ENCODE data around the gene MAN2A2.

Gene MAN2A2

GRCh38 chr15:90932660-90932991 is 29.5 kb downstream of the MAN2A2 start:
- DNase-seq: no peak

DNA sequence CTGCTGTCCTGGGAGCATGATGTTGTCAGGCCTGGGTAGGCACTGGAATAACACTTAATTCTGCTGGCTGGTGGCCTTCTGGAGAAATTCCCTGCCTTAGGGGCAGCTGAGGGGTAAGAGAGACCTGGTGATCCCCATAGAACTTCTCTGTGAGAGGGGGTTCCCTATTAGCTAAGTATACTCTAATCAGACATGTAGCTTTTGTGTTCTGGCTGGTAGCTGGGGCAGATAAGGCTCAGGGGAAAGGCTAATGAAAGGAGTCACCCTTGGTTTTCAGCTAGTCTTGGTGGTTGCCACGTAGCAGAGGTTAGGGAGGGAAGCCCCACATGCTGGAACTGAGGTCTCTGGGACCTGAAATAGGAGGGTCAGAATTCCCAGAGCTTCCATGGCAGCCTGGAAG is 30.2 kb downstream of the MAN2A2 start:
- intact Hi-C loops (cut with DNase I): no loop called here
- DNase-seq: peak in 1 of 10 donors; percentile 4

More at GRCh38 chr15:90932660-90932991, 29.5 kb downstream of the MAN2A2 start:
- intact Hi-C loops (cut with DNase I): no loop called here

- peak; percentile 72 to 97 (median 89) for DNase-seq
- intact Hi-C loops (cut with DNase I): loop anchor here (2.0 kb wide), 1 partner anchor 286 kb away; no protein-coding TSS in a partner anchor
Measured at GRCh38 chr15:90934256-90934948, 31.3 kb downstream of the MAN2A2 start.

DNA sequence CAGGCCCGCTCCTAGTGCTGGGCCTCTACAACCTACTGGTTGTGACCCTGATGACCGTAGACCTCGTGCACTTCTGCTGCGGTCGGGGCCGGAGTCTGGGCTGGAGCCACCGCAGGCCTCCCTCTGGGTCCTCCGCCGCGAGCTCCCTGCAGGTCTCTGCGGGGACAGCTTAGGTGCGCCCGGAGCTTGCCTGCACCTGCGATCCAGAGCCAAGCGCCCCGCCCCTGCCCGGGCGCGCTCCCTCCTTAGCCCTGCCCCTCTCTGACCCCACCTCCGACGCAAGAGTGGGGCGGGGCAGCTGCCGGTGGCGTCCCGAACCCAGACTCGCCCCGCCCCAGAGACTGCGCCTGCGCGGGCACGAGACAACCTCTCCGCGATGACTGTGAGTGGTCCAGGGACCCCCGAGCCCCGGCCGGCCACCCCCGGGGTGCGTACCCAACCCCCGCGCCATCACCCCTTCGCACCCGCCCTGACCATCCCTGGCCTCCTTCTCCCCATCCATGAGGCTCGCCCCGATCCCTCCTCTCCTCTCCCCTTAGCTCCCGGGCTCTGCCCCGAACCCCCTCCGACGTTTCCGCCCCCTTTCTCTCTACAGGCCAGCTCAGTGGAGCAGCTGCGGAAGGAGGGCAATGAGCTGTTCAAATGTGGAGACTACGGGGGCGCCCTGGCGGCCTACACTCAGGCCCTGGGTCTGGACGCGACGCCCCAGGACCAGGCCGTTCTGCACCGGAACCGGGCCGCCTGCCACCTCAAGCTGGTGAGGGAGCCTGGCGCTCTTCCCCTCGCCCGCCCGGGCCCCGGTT is 32.0 kb downstream of the MAN2A2 start, which contains the start of gene UNC45A:
TSS of gene UNC45A (plus strand) at position 337 of the 803 bp plus-strand sequence. CDS start at position 377, 40 bp downstream.
- DNase-seq: peak; percentile 81 to 99 (median 92)
- intact Hi-C loops (cut with DNase I): loop anchor here (1.0 to 2.0 kb wide), 2 partner anchors 33 to 286 kb away; no protein-coding TSS in a partner anchor

GRCh38 chr15:90936823-90937222 is 33.7 kb downstream of the MAN2A2 start:
- intact Hi-C loops (cut with DNase I): no loop called here
- DNase-seq: no peak

DNA sequence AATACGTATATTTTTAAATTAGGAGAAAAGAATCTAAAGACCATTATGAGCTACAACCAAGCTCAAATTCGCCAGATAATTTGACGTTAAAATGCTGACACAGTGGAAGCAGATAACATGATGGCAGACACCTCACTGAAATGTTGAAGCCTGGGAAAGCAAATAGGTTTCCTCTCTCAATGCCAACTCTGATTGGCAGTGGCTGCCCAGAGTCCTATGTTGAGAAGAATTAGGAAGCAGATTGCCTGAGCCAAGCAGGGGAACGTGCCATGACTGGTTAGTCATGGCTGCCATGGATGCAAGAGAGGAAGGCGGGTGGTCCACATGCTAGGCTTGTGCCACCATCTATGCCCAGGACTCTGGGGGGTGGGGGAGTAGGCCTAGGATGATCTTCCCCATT is 35.2 kb downstream of the MAN2A2 start:
- DNase-seq: peak in 1 of 10 donors; percentile 22
- intact Hi-C loops (cut with DNase I): no loop called here

GRCh38 chr15:90939756-90940155 is 36.7 kb downstream of the MAN2A2 start:
- peak in 2 of 10 donors; percentile 7 to 70 for DNase-seq
- intact Hi-C loops (cut with DNase I): no loop called here

DNA sequence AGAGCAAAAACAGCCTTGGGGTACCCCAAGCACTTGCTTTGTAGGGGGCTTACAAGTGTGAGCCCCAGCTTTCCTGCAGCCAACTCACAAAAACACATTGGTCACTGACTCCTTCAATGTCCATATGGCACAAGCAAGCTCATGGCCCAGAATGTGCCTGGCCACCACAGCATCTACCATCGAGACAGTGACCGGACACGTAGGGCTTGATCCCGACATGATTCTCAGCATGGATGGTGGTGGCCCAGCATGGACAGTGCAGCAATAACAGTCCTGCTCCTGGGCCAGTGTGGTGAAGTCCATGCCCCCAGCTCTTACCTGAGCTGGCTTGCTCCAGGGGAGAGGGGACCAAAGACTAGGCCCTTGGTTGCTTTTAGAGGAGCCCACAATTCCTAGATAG is 37.9 kb downstream of the MAN2A2 start:
- intact Hi-C loops (cut with DNase I): no loop called here
- peak in 2 of 10 donors; percentile 2 to 50 for DNase-seq

DNA sequence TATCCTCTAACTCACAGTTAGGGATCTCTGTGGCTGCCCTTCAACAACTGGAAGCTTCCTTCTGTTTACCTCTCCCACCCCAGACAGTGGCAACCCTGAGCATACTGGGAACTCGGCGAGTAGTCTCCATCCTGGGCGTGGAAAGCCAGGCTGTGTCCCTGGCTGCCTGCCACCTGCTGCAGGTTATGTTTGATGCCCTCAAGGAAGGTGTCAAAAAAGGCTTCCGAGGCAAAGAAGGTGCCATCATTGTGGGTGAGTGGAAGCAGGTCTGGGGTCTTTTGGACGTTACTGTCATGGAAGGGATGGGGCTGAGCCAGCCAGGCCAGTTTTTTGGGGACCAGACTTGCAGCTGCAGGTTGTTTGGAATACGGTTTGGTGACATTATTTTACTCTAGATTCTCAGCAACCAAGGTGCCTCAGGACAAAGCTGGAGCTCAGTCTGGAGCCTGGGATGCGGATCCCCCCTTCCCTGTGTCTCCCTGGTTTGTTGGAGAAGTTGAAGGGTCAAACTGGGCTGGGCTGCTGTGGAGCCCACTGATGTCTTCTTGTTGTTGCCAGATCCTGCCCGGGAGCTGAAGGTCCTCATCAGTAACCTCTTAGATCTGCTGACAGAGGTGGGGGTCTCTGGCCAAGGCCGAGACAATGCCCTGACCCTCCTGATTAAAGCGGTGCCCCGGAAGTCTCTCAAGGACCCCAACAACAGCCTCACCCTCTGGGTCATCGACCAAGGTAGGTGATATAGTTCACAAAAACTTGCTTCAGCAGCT is 39.4 kb downstream of the MAN2A2 start:
- DNase-seq: peak in 2 of 10 donors; percentile 8 to 60
- intact Hi-C loops (cut with DNase I): no loop called here

DNA sequence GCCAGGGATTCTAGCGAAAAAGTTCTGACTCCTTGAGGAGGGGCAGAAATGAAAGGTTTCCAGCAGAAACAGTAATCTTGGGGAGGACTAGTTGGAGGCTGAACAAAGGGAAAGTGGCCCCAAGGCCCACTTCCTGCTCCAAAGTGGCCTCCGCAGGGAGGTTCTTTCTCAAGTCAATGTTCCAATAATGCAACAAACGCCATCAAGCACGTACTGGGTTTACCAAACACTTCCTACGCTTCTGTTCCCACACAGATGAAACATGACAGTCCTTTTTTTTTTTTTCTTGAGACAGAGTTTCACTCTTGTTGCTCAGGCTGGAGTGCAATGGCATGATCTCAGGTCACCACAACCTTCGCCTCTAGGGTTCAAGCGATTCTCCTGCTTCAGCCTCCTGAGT is 42.0 kb downstream of the MAN2A2 start:
- intact Hi-C loops (cut with DNase I): no loop called here

GRCh38 chr15:90946538-90946937 is 43.4 kb downstream of the MAN2A2 start:
- intact Hi-C loops (cut with DNase I): no loop called here
- DNase-seq: peak in 3 of 10 donors; percentile 25 to 75 (median 50)

More for the DNA sequence above, 42.0 kb downstream of the MAN2A2 start:
- peak in 1 of 10 donors; percentile 9 for DNase-seq

GRCh38 chr15:90946941-90947576 is 44.0 kb downstream of the MAN2A2 start:
- intact Hi-C loops (cut with DNase I): no loop called here
- peak in 1 of 10 donors; percentile 42 for DNase-seq

- peak in 3 of 10 donors; percentile 35 to 79 (median 55) for DNase-seq
Measured at GRCh38 chr15:90947577-90948357, 44.7 kb downstream of the MAN2A2 start.

GRCh38 chr15:90948506-90948905 is 45.4 kb downstream of the MAN2A2 start:
- intact Hi-C loops (cut with DNase I): no loop called here
- DNase-seq: peak in 3 of 10 donors; percentile 37 to 82 (median 81)

More at GRCh38 chr15:90947577-90948357, 44.7 kb downstream of the MAN2A2 start:
- intact Hi-C loops (cut with DNase I): no loop called here

DNA sequence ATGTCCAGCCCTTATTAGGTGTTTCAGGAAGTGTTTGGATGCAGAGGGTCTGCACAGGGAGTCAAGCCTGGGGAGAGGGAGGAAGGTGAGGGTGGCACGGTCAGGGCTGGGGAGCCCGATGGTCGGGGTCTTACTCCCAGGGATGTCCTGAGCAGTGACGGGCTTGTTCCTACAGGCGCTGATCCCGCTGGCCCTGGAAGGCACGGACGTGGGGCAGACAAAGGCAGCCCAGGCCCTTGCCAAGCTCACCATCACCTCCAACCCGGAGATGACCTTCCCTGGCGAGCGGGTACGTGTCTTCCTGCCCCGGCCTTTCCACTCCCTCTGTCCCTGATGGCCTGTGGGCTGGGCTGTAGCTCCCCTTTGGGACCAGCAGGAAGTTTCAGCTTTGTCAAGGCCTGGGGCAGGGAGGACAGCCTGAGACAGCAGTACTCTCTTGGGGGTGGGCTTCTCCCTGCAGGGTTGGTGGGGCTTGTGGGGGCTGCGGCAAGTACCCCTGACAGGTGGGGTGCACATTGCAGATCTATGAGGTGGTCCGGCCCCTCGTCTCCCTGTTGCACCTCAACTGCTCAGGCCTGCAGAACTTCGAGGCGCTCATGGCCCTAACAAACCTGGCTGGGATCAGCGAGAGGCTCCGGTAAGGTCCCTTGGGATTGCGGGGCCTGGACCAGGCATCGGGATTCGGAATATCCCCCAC is 47.0 kb downstream of the MAN2A2 start:
- intact Hi-C loops (cut with DNase I): loop anchor here (5.0 kb wide), 1 partner anchor 42 kb away; the partner anchor contains the start of gene PRC1
- DNase-seq: peak in 3 of 10 donors; percentile 54 to 74 (median 61)

DNA sequence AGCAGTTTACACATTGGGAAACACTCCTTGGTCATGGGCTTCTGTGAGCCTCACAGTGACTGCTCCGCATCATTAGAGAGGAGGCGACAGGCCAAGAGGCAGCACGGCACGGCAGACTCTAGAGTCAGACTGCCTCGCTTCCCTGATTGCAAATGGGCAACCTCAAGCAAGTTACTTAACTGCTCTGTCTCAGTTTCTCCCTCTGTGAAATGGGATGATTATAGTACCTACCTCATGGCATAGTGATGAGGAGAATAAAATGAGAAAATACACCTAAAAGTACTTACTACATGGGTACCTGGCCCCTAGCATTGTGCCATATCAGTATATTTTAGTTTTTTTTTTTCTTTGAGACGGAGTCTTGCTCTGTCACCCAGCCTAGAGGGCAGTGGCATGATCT is 47.6 kb downstream of the MAN2A2 start:
- intact Hi-C loops (cut with DNase I): loop anchor here (5.0 kb wide), 1 partner anchor 42 kb away; the partner anchor contains the start of gene PRC1
- DNase-seq: peak in 1 of 10 donors; percentile 27

DNA sequence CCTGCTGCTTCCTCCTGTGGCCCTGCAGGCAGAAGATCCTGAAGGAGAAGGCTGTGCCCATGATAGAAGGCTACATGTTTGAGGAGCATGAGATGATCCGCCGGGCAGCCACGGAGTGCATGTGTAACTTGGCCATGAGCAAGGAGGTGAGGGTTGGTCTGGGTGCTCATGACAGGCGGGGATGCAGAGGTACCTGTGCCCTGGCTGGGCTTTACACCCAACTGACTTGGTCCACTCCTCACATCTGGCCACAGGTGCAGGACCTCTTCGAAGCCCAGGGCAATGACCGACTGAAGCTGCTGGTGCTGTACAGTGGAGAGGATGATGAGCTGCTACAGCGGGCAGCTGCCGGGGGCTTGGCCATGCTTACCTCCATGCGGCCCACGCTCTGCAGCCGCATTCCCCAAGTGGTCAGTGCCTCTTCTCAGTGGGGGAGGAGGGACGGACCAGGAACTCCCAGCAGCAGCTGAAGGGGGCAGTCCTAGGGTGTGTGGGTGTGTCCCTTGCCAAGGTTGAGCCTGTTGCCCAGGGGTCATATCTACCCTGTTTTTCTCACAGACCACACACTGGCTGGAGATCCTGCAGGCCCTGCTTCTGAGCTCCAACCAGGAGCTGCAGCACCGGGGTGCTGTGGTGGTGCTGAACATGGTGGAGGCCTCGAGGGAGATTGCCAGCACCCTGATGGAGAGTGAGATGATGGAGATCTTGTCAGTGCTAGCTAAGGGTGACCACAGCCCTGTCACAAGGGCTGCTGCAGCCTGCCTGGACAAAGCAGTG is 50.0 kb downstream of the MAN2A2 start:
- intact Hi-C loops (cut with DNase I): loop anchor here (5.0 kb wide), 1 partner anchor 39 kb away; the partner anchor contains the start of gene PRC1
- DNase-seq: peak in 1 of 10 donors; percentile 46

Measured in posterior cingulate gyrus (tissue), 11 donors.